Measurements from ENCODE around the gene BPI. TPM values are rescaled to one million over a fixed set of nuclear protein-coding genes. Genes with fewer than 3 reads are reported as not detected.

BPI gene
- total and polyA plus RNA-seq, 2 donors (not counting 1 experiment from before 2014, with no cell fraction given): not detected

DNA sequence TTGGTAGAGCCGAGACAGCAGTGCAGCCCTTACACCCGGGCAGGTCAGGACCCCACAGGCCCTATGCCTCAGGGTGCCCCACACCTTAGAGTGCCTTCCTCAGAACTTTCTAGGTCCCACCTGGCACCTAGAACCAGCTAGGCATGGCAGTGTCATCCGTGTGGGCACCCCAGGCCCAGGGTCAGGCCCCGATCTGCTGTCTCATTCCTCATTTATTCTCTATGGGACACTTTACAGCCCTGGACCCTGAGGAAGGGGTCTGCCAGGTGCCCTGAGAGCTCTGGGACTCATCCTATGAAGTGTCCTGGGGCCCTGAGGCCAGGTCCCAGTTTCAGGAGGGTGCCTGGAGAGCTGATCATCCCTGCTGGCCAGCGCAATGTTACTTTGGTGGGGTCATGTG lies 8.1 kb upstream of the BPI start:
- Histone ChIP-seq H3K4me2 (ENCODE audit: extremely low read depth, insufficient read depth, low read length) (no peak overlapping the region), H3K27me3 (ENCODE audit: control insufficient read depth, insufficient read depth, low read length) (peaks cover 12% of the 10 kb centered on the region), H2AFZ (ENCODE audit: low read length) (no peak overlapping the region), H3K27ac (ENCODE audit: insufficient read depth, low read length) (no peak overlapping the region), H3K4me3 (replicated peaks in 1 of 4; ENCODE audit: control extremely low read depth in 1 of 4, insufficient read depth in 1 of 4, low read depth in 3 of 4, low read length in 4 of 4) (no peak overlapping the region), H3K9me3 (ENCODE audit: control insufficient read depth, insufficient read depth, low read depth, low read length) (no peaks in the 10 kb centered on the region), H4K20me1 (ENCODE audit: control insufficient read depth, extremely low read depth, insufficient read depth, low read length) (no peaks in the 10 kb centered on the region), H3K9ac (ENCODE audit: insufficient read depth, low read length) (no peak overlapping the region), H3K79me2 (ENCODE audit: control insufficient read depth, insufficient read depth, low read length) (no peaks in the 10 kb centered on the region), H3K36me3 (ENCODE audit: control insufficient read depth, insufficient read depth, low read length) (no peaks in the 10 kb centered on the region), H3K4me1 (ENCODE audit: control insufficient read depth, extremely low read depth, insufficient read depth, low read length) (peaks cover 4% of the 10 kb centered on the region)
- no peak for TF ChIP-seq EZH2 (IDR thresholded peaks at IDR 0.05; ENCODE audit: low read length, missing control alignments)
- TF ChIP-seq, protein P1, sequence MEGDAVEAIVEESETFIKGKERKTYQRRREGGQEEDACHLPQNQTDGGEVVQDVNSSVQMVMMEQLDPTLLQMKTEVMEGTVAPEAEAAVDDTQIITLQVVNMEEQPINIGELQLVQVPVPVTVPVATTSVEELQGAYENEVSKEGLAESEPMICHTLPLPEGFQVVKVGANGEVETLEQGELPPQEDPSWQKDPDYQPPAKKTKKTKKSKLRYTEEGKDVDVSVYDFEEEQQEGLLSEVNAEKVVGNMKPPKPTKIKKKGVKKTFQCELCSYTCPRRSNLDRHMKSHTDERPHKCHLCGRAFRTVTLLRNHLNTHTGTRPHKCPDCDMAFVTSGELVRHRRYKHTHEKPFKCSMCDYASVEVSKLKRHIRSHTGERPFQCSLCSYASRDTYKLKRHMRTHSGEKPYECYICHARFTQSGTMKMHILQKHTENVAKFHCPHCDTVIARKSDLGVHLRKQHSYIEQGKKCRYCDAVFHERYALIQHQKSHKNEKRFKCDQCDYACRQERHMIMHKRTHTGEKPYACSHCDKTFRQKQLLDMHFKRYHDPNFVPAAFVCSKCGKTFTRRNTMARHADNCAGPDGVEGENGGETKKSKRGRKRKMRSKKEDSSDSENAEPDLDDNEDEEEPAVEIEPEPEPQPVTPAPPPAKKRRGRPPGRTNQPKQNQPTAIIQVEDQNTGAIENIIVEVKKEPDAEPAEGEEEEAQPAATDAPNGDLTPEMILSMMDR (conservative IDR thresholded peaks at IDR 0.05 in 1 of 2, IDR thresholded peaks at IDR 0.05 in 1 of 2; ENCODE audit: low read depth in 1 of 2, low read length in 2 of 2): no peak
- DNase-seq (ENCODE audit: low read depth in 2 of 2): no peak

DNA sequence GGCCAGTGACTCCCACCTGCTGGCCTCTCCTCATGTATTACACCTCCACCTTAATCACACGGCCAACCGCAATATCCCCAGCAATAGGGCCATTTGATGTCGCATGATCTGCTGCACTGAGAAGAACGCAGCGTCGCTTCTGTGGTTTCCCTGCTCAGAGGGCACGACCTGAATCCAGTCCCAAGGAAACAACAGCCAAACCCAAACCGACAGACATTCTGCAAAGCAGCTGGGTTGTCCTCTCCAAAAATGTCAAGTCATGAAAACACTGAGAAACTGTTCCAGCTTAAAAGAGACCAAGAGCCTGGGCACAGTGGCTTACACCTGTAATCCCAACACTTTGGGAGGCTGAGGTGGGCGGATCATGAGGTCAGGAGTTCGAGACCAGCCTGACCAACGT lies 7.5 kb upstream of the BPI start:
- Histone ChIP-seq H3K9ac (ENCODE audit: insufficient read depth, low read length) (no peak overlapping the region), H3K4me1 (ENCODE audit: control insufficient read depth, extremely low read depth, insufficient read depth, low read length) (peaks cover under 1% of the 10 kb centered on the region), H3K4me2 (ENCODE audit: extremely low read depth, insufficient read depth, low read length) (no peak overlapping the region), H3K36me3 (ENCODE audit: control insufficient read depth, insufficient read depth, low read length) (no peaks in the 10 kb centered on the region), H3K27me3 (ENCODE audit: control insufficient read depth, insufficient read depth, low read length) (peaks cover 16% of the 10 kb centered on the region), H3K27ac (ENCODE audit: insufficient read depth, low read length) (no peak overlapping the region), H3K79me2 (ENCODE audit: control insufficient read depth, insufficient read depth, low read length) (no peaks in the 10 kb centered on the region), H3K9me3 (ENCODE audit: control insufficient read depth, insufficient read depth, low read depth, low read length) (no peaks in the 10 kb centered on the region), H2AFZ (ENCODE audit: low read length) (no peak overlapping the region), H4K20me1 (ENCODE audit: control insufficient read depth, extremely low read depth, insufficient read depth, low read length) (no peaks in the 10 kb centered on the region), H3K4me3 (replicated peaks in 1 of 4; ENCODE audit: control extremely low read depth in 1 of 4, insufficient read depth in 1 of 4, low read depth in 3 of 4, low read length in 4 of 4) (no peak overlapping the region)
- DNase-seq (ENCODE audit: low read depth in 2 of 2): no peak
- TF ChIP-seq, protein P1 (conservative IDR thresholded peaks at IDR 0.05 in 1 of 2, IDR thresholded peaks at IDR 0.05 in 1 of 2; ENCODE audit: low read depth in 1 of 2, low read length in 2 of 2): no peak
- TF ChIP-seq EZH2 (IDR thresholded peaks at IDR 0.05; ENCODE audit: low read length, missing control alignments): no peak

DNA sequence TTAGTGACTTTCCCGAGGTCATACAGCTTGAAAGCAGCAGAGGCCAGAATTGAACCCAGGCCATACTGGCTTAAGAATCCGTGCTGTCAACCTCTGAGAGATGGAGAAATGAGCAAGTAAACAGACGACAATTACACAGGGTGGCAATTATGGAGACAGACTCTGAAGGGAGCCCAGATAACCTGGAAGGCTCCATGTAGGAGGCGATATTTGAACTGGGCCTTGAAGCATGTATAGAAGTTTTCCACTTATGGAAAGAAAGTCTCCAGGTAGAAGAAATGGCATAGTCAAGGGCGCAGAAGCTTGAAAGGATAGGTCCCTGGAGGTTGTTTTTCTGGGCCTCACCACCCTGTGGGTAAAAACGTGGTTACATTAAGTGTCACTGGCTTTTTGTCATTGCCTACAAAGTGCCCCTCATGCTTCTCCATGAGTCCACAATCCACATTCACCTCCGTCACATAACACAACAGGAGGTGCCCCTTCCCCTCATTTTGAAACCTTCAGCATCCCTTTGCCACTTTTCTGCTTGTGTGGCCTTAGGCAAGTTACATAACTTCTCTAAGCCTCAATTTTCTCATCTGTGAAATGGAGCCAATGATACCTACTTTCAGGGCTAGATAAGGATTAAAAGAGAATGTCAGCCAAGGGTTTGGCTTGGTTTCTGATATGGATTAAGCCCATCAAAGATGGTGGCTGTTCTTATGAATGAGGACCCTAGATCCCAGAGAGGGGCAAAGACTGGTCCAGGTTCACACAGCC lies 5.9 kb upstream of the BPI start:
- no peaks in the 10 kb centered on the region for H3K36me3 ChIP-seq (ENCODE audit: control insufficient read depth, insufficient read depth, low read length)
- H3K27ac ChIP-seq (ENCODE audit: insufficient read depth, low read length): no peak overlapping the region
- peak overlapping the region; percentile 74 for H2AFZ ChIP-seq (ENCODE audit: low read length)
- DNase-seq (ENCODE audit: low read depth in 2 of 2): no peak
- no peaks in the 10 kb centered on the region for H3K4me1 ChIP-seq (ENCODE audit: control insufficient read depth, extremely low read depth, insufficient read depth, low read length)
- H3K79me2 ChIP-seq (ENCODE audit: control insufficient read depth, insufficient read depth, low read length): no peaks in the 10 kb centered on the region
- H3K9me3 ChIP-seq (ENCODE audit: control insufficient read depth, insufficient read depth, low read depth, low read length): no peaks in the 10 kb centered on the region
- no peak overlapping the region for H3K9ac ChIP-seq (ENCODE audit: insufficient read depth, low read length)
- no peak overlapping the region for H3K4me2 ChIP-seq (ENCODE audit: extremely low read depth, insufficient read depth, low read length)
- H3K4me3 ChIP-seq (replicated peaks in 1 of 4; ENCODE audit: control extremely low read depth in 1 of 4, insufficient read depth in 1 of 4, low read depth in 3 of 4, low read length in 4 of 4): no peak overlapping the region
- H3K27me3 ChIP-seq (ENCODE audit: control insufficient read depth, insufficient read depth, low read length): peaks cover 16% of the 10 kb centered on the region
- H4K20me1 ChIP-seq (ENCODE audit: control insufficient read depth, extremely low read depth, insufficient read depth, low read length): no peaks in the 10 kb centered on the region
- TF ChIP-seq, protein P1 (conservative IDR thresholded peaks at IDR 0.05 in 1 of 2, IDR thresholded peaks at IDR 0.05 in 1 of 2; ENCODE audit: low read depth in 1 of 2, low read length in 2 of 2): no peak
- TF ChIP-seq EZH2 (IDR thresholded peaks at IDR 0.05; ENCODE audit: low read length, missing control alignments): no peak

All from fibroblast of lung (primary cell).